Central memory CD4-positive, alpha-beta T cell (primary cell): ENCODE results near the gene SZRD1.

Experiments used
- DNase-seq: peaks from one replicate; pipeline ENCODE4 v3.0.0; 2022

SZRD1 gene

GRCh38 chr1:16441282-16441665, 74.2 kb downstream of the SZRD1 start:
- no peak for DNase-seq

- DNase-seq = no peak
Observed at GRCh38 chr1:16442265-16442664, 75.2 kb downstream of the SZRD1 start.

GRCh38 chr1:16442941-16443340, 75.9 kb downstream of the SZRD1 start:
- no peak for DNase-seq

GRCh38 chr1:16443975-16444770, 77.1 kb downstream of the SZRD1 start:
- DNase-seq = no peak

- DNase-seq = no peak
Observed at GRCh38 chr1:16445052-16445451, 78.0 kb downstream of the SZRD1 start.

GRCh38 chr1:16446116-16446515, 79.1 kb downstream of the SZRD1 start:
- no peak for DNase-seq

GRCh38 chr1:16447641-16448040, 80.6 kb downstream of the SZRD1 start:
- no peak for DNase-seq
